Uterus (tissue), 4 donors: ENCODE measurements around the gene PDK2. TPM values are rescaled to one million over a fixed set of nuclear protein-coding genes. Genes with fewer than 3 reads are reported as not detected.

Source experiments
- DNase-seq, 2 donors: peaks; one replicate each; pipeline ENCODE4 v3.0.0-alpha.2; 2019 to 2020
- H3K27ac ChIP-seq, 2 donors: fragments of 200-600 bp; sonication (generic); 1 replicate in 1 of 2; 2 replicates in 1 of 2; pipeline ENCODE4 v1.5.1; 2016 to 2018
- H3K27me3 ChIP-seq, 2 donors: fragments of 200-600 bp; sonication (generic); one replicate each; pipeline ENCODE4 v1.5.1; 2018 to 2019; ENCODE audit warnings: control low read depth in 1 of 2
- H3K36me3 ChIP-seq, 2 donors: fragments of 200-600 bp; sonication (generic); one replicate each; pipeline ENCODE4 v1.5.1; 2019; ENCODE audit warnings: control low read depth in 1 of 2
- H3K4me1 ChIP-seq, 2 donors: fragments of 200-600 bp; sonication (generic); one replicate each; pipeline ENCODE4 v1.5.1; 2018 to 2019; ENCODE audit warnings: control low read depth in 1 of 2
- H3K4me3 ChIP-seq, 2 donors: fragments of 200-600 bp; sonication (generic); 1 replicate in 1 of 2; 2 replicates in 1 of 2; pipeline ENCODE4 v1.5.1; 2018 to 2019; ENCODE audit warnings: mild to moderate bottlenecking in 1 of 2
- H3K9me3 ChIP-seq, 2 donors: fragments of 200-600 bp; sonication (generic); one replicate each; pipeline ENCODE4 v1.5.1; 2019; ENCODE audit warnings: control low read depth in 1 of 2
- CTCF ChIP-seq, 4 experiments: fragments of 200-600 bp in 2 of 4; fragments of 450-650 bp in 2 of 4; sonication (generic) in 2 of 4; IDR thresholded peaks; one replicate each; pipeline ENCODE4 v1.5.1; 2016 to 2019; ENCODE audit warnings: antibody characterized with exemption in 4 of 4, mild to moderate bottlenecking in 2 of 4, moderate library complexity in 1 of 4
- POLR2A ChIP-seq, 2 donors: fragments of 450-650 bp; IDR thresholded peaks; one replicate each; pipeline ENCODE4 v1.6.1; 2016; ENCODE audit warnings: antibody characterized with exemption in 2 of 2, mild to moderate bottlenecking in 1 of 2, moderate library complexity in 1 of 2
- intact Hi-C: fragments of 100-400 bp; cut with DNase I; formaldehyde crosslinking; loops from one replicate; pipeline ENCODE4 v1.15.1; 2023; ENCODE audit warnings: low total_unique reads
- total RNA-seq, 4 donors: library from RNA; depleted of rRNA in 3 of 4; stranded (reverse); fragments of >200 nt in 3 of 4; gene quantifications; one replicate each; pipeline versions ENCODE4 v1.1.0 to v1.2.4, GENCODE V29; 2014 to 2023
- donor health status: DM: yes; HTN: yes; CAD: no.

The PDK2 gene
- total RNA-seq, 4 donors from 2014 or later, result 12.9 to 62.6 (median 32.4) TPM

GRCh38 chr17:50101346-50102163, 6.4 kb downstream of the PDK2 start:
- no peak for TF ChIP-seq POLR2A (IDR thresholded peaks at IDR 0.05)
- TF ChIP-seq CTCF (IDR thresholded peaks at IDR 0.05), result no peak
- no peaks in the 10 kb centered on the region for H3K36me3 ChIP-seq
- intact Hi-C loops, result no loop called here
- H3K27me3 ChIP-seq, result no peaks in the 10 kb centered on the region
- peak; percentile 69 to 87 for DNase-seq
- no peaks in the 10 kb centered on the region for H3K9me3 ChIP-seq
- H3K4me1 ChIP-seq, result peaks cover 5 to 25% of the 10 kb centered on the region in 2 donors
- peak overlapping the region; percentile 83 to 84 for H3K27ac ChIP-seq
- H3K4me3 ChIP-seq, result no peak overlapping the region

GRCh38 chr17:50102164-50102991, 7.2 kb downstream of the PDK2 start:
- peak overlapping the region; percentile 83 to 84 for H3K27ac ChIP-seq
- H3K27me3 ChIP-seq, result no peaks in the 10 kb centered on the region
- H3K36me3 ChIP-seq, result no peaks in the 10 kb centered on the region
- TF ChIP-seq CTCF (IDR thresholded peaks at IDR 0.05), result no peak
- TF ChIP-seq POLR2A (IDR thresholded peaks at IDR 0.05), result no peak
- no peak for DNase-seq
- no peak overlapping the region for H3K4me3 ChIP-seq
- no peaks in the 10 kb centered on the region for H3K9me3 ChIP-seq
- intact Hi-C loops, result no loop called here
- peaks cover 5 to 19% of the 10 kb centered on the region in 2 donors for H3K4me1 ChIP-seq

- peak overlapping the region; percentile 83 to 84 for H3K27ac ChIP-seq
- peaks cover 5 to 19% of the 10 kb centered on the region in 2 donors for H3K4me1 ChIP-seq
- no peaks in the 10 kb centered on the region for H3K36me3 ChIP-seq
- H3K4me3 ChIP-seq, result no peak overlapping the region
- no peaks in the 10 kb centered on the region for H3K27me3 ChIP-seq
- intact Hi-C loops, result no loop called here
- no peaks in the 10 kb centered on the region for H3K9me3 ChIP-seq
- TF ChIP-seq CTCF (IDR thresholded peaks at IDR 0.05), result no peak
- no peak for TF ChIP-seq POLR2A (IDR thresholded peaks at IDR 0.05)
- no peak for DNase-seq
Measured at GRCh38 chr17:50103252-50103651, 8.1 kb downstream of the PDK2 start.

GRCh38 chr17:50103941-50104340, 8.8 kb downstream of the PDK2 start:
- Histone ChIP-seq H3K4me1 (peaks cover 5 to 19% of the 10 kb centered on the region in 2 donors), H3K27me3 (no peaks in the 10 kb centered on the region), H3K9me3 (no peaks in the 10 kb centered on the region), H3K4me3 (no peak overlapping the region), H3K27ac (peak overlapping the region in 1 of 2 donors; percentile 84), H3K36me3 (no peaks in the 10 kb centered on the region)
- DNase-seq, result no peak
- TF ChIP-seq POLR2A (IDR thresholded peaks at IDR 0.05), result no peak
- no peak for TF ChIP-seq CTCF (IDR thresholded peaks at IDR 0.05)
- intact Hi-C loops, result no loop called here

GRCh38 chr17:50105811-50106210, 10.7 kb downstream of the PDK2 start:
- intact Hi-C loops, result no loop called here
- Histone ChIP-seq H3K9me3 (no peaks in the 10 kb centered on the region), H3K27ac (no peak overlapping the region), H3K27me3 (no peaks in the 10 kb centered on the region), H3K4me3 (no peak overlapping the region), H3K36me3 (no peaks in the 10 kb centered on the region), H3K4me1 (peaks cover 5 to 19% of the 10 kb centered on the region in 2 donors)
- TF ChIP-seq POLR2A (IDR thresholded peaks at IDR 0.05) (no peak), CTCF (IDR thresholded peaks at IDR 0.05) (no peak)
- no peak for DNase-seq
